HG02763 (cell line): ENCODE results near the gene MOB1B.
A peak's percentile ranks its signal among the peaks of the same experiment; 100 is the strongest.

Source experiments
- ATAC-seq: cut with Tn5 transposase; IDR thresholded peaks from one replicate; pipeline ENCODE4 v1.9.1; 2021; ENCODE audit warnings: mild to moderate bottlenecking, moderate library complexity; ENCODE audit not compliant: unreplicated experiment

MOB1B gene

DNA sequence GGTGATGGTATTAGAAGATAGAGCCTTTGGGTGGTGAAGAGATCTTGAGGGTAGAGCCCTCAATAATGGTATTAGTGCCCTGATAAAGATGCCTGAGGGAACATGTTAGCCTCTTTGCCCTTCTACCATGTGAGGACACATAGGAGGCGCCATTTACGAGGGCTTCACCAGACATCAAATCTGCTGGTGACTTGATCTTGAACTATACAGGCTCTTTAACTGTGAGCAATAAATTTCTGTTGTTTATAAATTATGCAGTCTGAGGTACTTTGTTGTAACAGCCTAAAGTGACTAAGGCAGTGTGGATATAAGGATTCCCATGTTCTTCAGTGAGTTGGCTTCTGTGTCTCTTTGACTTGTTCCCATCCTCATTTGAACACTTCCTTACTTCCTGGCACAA, 11.8 kb downstream of the MOB1B start:
- no peak for ATAC-seq

DNA sequence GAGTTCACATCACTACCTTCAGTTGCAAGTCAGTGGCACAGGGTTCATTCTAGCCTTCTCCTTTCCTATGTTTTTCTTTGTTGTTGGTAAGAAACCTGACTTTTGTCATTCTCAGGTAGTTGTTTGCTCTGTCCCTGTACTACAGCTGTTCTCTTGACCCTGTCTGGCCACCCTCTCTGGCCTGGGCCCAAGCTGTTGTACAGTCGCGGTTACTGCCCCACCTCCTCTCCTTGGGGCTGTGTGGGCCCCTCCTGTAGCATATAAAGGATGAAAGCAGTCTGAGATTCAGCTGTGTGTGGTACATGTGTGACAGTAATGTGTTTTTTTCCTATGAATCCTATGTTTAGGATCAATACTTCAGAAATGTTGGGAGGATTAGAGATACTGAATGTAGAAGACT, 12.5 kb downstream of the MOB1B start:
- ATAC-seq: no peak

DNA sequence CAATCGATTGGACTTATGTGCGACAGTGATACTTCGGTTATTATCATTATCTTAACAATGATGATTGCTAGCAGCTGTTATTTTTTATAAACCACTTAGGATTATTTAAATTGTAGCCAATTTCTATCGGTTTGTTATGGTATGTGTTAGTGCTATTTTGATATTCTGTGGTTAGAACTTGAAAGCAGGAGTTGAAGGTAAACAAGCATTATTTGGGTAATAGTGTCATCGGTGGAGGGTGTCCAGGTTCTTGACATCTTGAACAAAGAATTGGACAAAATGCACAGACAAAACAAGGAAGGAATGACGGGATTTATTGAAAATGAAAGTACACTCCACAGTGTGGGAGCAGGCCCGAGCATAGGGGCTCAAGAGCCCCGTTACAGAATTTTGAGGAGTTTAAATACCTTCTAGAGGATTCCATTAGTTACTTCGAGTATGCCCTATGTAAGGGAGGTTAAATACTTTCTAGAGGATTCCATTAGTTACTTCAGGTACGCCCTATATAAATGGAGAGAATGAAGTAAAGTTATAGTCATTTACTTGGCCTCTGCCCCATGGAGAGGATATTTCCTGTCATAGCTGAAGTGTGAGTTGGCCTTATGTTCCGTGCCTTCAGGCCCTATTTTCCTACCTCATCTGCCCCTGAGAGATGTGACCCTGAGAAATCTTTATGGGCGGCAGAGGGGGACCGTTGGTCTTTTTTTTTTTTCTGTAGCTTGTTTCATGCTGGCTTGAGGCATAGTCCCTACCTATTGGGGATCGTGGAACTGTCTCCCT, 13.1 kb downstream of the MOB1B start:
- ATAC-seq: no peak

DNA sequence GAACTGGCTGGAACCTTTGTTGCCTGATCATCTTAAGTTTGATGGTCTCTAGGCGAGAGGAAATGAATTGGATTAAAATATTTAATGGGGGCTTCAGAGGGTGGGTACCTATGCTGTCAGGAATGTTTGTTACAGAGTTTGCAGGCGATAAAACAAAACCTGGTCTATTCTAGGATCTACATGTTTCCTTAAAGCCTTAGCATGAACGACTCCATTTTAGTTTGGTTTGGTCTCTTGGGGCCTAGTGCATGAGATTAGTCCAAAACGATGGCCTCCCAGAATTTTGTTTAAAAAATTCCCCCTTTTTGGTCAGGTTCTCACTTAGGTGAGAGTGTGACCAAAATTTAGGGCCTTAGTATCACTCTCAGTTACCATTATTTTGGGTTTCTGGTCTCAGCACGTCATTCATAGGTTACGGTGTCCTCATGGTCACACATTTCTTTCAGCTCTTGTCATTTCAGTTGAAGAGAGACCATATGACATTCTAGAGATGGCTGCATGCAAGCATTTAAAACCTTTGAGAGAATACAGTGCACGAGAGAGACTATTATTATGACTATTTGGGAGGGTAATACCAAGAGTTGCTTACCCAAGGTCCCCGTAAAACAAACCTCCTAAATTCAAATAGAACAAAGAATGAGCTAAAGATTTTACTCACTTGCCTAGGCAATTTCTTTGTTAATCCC, 13.8 kb downstream of the MOB1B start:
- no peak for ATAC-seq

DNA sequence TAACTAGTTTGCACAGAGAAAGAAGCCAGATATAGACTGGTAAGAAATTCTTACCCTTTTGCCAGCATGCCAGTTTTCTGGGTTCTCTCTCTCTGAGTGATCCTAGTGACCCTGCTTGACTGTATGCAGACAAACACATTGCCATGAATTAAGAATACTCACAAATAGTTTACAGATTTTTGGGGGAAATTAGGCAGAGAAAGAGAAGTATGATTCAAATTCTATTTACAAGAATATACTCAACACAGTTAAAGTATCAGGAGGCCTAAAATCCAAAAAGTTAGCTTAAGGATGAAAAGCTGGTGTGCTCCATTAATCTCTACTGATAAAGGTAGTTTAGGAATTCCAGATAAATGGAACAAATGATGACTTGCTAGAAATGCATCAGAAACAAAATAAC, 18.4 kb downstream of the MOB1B start:
- ATAC-seq: no peak

DNA sequence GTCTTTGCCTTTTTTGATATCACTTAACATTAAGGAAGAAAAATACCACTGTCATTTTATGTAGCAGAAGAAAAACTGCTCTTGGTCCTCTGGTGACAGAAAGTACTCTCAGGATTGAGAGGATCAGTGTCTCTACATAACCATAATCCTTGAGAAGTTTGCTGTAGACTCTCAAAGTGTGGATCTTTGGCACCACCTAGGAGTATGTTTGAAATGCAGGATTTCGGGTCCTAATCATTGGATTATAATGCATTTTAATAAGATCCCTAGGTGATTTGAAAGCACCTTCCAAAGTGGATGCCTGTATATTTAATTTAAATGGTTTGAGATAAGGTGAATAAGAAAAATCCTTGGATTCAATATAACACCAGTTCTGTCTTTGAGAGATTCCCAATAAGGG, 23.2 kb downstream of the MOB1B start:
- no peak for ATAC-seq

DNA sequence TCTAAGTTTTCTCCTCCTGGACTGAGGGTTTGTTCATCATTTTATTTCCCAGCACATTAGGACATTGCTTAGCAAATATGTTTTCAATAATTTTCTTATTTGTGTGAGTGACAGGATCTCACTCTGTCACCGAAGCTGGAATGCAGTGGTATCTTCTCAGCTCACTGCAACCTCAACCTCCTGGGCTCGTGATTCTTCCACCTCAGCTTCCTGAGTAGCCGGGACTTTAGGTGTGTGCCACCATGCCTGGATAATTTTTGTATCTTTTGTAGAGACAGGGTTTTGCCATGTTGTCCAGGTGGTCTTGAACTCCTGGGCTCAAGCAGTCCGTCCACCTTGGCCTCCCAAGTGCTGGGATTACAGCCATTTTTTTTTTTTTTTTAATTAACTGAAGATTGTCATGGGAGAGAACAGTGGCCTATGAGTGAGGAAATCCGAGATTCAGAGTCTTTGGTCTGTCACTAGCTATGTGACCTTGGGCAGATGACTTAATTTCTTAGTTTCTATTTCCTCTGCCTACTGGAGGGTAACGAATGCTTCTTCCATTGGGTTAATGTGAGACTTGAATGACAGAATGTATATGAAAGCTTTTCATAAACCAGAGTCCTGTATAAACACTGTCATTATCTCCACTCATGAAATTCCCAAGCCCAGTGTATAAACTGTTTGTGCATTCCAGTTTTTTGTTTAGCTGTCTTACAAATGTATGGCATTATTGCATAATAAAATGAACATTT, 23.9 kb downstream of the MOB1B start:
- ATAC-seq: peak; percentile 83

DNA sequence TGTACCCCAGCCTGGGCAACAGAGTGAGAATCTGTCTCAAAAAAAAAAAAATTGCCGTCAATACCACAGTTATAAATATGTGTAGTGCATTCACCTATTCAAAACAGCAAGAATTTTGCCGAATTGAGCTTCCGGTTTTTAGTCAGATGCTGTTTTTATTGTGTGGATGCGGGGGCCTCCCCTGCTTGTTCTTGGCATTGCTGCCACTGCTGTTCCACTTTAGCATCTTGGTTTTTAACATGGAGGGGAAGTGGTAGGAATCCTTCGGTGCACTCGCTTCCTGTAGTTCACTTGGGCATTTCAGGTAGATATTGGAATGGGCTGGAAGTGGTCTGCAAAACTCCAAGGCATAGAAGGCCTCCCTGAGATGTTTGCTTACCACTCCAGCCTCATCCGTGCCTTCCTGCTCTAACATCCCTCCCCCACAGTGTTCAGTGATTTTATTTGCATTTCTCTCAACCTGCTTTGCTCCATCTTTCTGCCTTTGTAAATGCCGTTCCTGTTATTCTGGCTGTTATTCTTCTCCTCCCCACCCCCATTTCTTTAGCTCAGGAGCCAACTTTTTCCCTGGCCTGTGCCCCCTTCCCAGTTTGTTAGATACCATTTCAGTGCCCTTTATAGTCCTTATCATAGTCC, 25.5 kb downstream of the MOB1B start:
- peak; percentile 34 for ATAC-seq

DNA sequence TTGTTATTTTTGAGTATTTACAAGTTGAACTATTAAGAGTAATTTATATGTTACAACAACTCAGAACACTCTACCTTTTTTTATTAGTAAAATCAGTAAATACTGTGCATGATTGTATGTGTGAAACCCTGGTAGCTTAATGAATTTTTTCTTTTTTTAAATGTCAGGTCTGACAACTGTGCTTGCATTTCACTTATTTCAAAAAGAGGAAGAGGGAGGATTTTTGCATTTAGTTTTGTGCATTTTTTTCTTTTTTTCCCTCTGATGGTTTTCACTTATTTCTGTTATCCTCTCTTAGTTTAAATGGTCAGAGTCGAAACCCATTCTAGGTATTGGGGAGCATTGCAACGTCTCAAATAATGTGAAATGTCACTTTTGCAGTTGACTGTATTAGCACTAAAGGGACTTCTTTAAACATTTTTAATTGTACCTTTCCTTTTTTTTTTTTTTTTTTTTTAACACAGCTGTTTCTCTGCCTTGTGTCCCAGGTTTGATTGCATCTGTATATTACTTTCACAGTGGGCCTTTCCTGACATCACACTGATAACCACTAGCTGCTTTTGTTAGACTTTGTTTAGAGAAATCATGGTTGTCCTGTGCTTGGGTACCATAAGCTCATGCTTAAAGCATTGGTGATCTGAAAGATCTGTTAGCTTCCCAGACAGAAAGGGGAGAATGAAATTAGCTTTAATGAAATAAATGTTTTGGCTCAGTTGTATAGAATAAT, 28.5 kb downstream of the MOB1B start:
- no peak for ATAC-seq

DNA sequence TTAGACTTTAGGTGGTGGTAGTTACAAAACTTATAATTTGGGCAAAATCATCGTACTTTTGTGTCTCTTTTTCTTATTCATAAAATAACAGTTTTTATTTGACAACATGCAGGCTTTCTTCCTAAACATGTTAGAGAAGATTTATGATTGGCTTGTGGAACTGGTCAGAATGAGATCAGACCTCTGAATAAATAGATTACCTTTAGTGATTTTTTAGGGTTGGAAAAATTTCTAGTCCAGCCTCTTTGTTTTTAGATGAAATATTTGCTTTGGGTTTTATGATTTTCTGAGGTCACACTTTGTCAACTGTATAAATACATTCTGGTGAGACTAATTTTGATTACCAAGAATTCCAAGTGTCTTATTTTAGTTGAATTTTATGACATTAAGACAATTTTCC, 29.2 kb downstream of the MOB1B start:
- no peak for ATAC-seq

DNA sequence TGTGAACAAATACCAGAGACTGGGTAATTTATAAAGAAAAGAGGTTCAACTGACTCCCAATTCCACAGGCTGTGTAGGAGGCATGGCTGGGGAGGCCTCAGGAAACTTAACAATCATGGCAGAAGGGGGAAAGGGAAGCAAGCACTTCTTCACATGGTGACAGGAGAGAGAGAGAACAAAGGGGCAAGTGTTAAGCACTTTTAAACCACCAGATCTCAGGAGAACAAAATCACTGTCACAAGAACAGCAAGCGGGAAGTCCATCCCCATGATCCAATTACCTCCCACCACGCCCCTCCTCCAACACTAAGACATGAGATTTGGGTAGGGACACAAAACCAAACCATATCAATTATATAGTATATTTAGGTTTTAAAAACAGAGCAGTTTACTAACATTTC, 30.8 kb downstream of the MOB1B start:
- ATAC-seq: no peak

DNA sequence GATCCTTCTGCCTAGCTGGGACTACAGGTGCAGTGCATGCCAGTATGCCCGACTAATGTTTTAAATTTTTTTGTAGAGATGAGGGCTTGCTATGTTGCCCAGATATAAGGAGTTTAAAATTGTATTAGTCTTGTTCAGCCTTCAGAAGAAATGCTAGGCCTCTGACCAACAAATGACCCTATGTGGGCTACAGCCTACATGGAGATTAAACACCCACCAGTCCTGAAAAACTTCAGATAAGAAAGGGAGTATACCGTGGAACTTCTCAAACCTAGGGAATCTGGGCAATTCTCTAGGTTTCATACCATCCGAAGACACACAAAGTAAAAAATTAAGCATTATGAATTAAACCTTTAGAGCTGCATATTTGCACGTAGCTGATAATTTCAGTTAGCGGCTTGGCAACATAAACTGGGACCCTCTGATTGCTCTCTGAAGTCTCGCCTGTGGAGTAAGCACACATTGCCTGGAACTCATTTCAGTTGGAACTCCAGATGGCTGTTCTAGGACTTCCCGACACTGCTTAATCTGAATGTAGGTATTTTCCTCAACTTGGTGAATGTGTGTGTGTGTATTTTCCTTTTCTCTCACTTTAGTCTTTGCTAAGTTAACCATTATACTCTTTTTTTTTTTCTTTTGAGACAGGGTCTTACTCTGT, 33.0 kb downstream of the MOB1B start:
- no peak for ATAC-seq

DNA sequence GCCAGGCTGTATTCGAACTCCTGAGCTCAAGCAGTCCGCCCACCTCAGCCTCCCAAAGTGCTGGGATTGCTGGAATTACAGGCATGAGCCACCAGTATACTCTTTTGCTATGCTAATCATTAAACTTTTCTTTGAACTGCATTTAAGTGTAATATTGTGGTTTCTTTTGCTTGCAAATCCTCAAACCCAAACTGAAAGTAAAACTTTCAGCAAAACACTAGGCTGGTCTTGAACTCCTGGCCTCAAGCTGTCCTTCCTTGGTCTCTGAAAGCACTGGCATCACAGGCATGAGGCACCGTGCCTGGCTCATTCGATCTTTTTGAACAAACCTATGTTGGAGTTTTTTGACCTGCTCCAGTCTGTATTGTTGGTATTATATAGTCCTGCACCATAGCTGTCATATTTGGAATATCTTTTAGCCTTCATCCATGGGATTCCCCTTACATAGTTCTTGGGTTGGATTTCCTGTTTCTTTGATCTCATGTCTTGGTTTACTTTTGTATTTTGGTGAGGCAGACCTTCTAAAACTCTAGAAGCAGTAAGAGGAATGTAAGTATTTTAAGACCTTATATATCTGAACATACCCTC, 34.1 kb downstream of the MOB1B start:
- no peak for ATAC-seq

DNA sequence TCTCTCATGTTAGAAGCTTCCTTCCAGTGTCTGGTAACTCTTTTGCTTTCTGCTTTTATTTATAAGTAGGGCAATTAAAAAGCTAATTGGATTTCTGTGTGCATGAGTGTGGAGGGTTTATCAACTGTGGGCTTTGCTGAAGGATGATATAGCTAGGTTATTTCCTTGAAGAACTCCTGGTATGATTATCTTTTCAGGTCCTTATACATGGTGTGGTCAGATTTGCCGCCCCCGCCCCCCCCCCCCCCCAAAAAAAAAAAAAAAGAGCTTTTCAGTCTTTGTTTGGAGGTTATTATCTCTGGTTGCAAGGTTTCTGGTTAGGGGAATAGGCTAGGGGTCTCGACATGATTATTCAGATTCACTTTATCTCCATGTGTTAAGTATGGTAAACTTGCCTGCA, 35.9 kb downstream of the MOB1B start:
- ATAC-seq: no peak

DNA sequence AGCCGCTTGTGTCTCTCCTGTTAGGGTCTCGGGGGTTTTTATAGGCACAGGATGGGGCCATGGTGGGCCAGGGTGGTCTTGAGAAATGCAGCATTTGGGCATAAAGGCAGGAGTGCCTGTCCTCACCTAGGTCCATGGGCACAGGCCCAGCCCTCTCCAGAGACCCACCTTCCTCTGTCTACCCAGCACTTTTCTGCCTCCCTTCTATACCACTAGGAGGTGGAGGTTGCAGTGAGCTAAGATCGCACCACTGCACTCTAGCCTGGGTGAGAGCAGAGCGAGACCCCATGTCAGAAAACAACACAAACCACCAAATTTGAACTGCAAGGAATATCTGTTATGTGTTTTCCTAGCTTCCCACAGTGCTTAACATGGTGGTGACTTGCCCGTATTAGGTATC, 38.0 kb downstream of the MOB1B start:
- no peak for ATAC-seq

DNA sequence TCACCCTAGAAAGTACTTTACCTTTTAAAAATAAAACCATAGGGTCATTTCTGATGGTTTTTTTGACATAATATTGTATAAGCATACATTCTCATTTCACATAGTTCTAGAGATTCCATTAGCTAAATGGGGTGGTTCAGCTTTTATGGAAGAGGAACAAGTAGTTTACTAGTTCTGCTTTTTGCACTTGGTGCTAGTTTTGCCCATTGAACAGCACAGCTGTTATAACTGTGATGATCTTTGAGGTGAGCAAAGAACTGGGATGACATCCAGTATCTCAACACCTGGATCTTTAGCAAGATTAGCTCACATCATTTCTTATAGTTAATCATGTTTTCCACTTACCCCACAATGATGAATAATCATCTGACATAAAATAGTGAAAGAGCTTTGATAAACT, 40.9 kb downstream of the MOB1B start:
- peak; percentile 63 for ATAC-seq

DNA sequence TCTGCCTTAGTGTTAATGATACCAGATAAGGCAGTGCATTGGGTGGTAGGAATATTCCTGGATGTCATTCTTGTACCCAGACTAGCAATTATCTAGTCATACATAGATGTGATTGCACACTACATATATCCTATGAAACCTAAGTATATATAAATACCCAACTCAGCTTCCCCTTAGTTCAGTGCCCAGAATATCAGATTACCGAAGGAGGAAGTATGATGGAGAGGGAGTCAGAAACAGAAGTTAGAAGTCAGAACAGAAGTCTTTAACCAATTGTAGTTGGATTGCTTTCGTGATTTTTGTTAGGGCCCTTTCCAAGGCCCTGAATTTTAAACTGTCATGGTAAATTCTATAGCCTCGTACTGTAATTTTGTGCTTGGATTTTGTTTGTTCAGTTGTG, 42.9 kb downstream of the MOB1B start:
- ATAC-seq: no peak

DNA sequence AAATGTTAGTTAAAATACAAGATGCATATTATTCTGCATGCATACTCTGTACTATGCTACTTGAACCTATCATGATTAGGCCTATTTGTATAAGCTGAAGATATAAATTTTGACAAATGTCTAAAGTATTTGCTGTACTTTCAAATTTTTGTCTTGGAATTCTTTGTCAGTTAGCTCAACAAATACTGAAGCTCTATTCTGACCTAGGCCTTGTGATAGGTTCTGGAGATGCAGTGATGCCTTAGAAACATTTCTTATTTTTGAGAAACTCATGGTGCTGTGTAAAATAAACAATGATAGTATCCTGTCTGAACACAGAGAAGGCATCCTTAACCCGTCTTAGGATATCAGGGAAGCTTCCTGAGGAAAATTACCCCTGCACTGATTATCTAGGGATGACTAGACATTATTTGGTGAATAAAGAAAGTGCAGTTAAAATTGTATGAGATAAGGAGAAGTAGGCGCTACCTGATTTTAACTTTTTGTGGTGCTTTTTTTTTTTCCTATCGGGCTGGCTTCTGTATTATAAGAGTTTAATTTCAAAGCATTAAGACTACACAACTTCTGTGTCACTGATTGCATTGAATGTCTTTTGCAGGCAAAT, 43.4 kb downstream of the MOB1B start:
- ATAC-seq: no peak

DNA sequence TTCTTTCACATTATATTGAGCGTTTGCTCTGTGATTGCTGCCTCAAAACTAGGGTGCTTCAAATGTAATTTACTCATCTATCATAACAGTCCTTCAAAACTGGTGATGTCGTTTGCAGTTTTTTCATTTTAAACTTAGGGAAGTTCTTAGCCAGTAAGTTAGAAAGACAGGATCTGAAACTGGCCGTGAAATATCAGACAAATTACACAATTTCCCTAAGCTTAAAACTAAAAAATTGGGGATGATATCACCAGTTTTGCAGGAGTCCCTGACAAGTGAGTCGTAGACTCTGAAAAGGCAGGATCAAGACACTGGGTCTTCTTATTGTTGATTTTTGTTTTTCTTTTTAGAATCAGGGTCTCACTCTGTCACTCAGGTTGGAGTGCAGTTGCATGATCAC, 44.8 kb downstream of the MOB1B start:
- no peak for ATAC-seq
